CD4-positive, alpha-beta T cell treated with Interleukin-17A for 4 hours (primary cell): ENCODE data around the gene SAMD13.

Experiments
- DNase-seq: peaks from one replicate; pipeline ENCODE4 v3.0.0-alpha.2; 2020; ENCODE audit warnings: mixed read lengths

Gene SAMD13

DNA sequence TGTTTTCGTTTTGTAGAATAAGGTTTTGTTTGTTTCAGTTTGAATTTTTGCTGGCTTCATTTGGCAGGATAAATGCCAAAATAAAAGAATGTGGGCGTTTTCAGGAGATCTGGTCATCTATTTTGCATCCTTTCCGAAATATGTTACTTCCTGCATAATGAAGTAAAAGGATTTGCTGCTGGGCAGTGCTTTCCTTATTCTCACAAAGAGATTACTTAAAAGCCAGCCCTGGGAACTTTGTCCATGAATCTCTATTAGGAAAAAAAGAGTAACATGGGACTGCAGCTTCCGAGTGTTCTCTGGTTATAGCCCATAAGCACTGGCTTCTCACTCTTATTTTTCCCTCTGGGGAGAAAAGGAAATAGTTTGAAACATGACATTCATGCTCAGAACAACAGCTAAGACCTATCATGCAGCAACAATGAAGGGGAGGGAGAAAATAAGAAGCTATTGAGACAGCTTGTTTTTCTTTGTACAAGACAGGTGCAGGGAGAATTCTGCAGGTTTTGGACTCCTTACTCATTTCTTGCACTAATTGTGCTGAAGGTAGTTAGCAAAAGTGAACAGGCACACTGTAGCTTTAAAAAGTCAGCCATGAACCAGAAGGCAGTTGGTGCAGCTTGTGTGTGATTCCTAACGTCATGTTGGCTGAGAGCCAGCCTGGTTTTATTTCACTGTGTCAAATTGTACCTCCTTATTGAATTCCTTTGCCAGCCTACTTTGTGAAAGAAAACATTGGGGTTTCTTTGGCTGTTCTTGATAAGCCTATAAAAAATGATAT, at the start of gene SAMD13:
Gene SAMD13 (plus strand): TSS at position 705 of the 781 bp plus-strand sequence. CDS start 1,527 bp downstream, outside the sequence.
- peak; percentile 76 for DNase-seq

- DNase-seq, result no peak
Observed at GRCh38 chr1:84253036-84253435, 48.5 kb upstream of the SAMD13 start.

- no peak for DNase-seq
Observed at GRCh38 chr1:84253891-84254290, 47.6 kb upstream of the SAMD13 start.

DNA sequence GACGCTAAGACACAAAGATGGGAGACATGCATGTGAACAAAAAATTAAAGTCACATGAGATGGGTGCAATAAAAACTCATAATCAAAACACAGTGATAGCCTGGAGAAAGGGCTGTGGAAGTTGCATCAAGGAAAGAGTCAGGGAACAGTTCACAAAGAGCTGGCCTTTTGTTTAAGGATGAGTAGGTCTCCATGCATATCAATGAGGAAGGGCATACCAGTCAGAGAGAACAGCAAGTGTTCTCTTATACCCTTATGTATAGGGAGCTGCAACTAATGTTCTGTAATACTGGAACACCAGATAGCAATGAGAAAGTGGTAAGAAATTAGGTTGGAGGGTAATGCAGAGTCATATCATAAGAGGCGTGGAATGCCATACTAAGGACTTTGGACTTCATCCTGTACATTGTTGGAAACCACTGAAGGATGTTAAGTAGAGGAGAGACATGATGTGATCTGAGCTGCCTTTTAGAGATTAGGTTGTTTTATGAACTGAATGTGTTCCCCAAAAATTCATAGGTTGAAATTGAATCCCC, 46.7 kb upstream of the SAMD13 start:
- no peak for DNase-seq

DNA sequence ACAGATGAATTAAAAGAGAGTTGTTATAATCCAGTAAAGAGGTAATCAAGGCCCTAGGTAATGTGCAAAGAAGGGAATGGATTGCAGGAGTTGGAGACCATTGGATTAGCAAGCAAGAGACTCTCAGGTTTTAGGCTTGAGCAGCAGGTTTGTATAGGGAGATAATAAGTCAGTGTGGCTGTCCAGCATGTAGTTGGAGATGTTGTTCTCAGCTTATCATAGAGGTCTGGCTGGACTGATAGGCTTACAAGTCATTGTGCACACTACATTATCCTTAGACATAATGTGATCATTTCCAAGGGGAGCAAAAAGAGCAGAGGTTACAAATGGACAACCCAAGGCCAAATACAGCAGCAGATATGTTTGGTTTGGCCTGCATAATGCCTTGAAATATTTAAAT, 45.9 kb upstream of the SAMD13 start:
- DNase-seq, result no peak

DNA sequence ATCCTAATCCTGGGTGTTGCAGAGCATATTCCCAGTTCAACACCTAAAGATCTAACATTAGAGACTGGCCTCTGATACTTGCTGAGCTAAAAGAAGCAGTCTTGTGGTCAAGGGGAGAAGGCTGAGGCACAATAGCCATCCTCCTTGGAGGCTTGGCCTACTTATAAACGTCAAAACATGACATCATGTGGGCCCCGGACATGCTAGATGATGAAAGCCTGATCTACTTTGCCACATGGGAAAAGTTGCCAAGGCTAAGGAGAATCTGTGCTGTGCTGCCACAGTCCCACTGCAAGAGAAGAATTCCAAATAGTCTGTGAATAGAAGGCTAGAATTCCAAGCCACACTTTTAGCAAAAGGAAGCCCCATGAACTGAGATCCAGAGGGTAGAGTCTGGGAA, 43.9 kb upstream of the SAMD13 start:
- no peak for DNase-seq

DNA sequence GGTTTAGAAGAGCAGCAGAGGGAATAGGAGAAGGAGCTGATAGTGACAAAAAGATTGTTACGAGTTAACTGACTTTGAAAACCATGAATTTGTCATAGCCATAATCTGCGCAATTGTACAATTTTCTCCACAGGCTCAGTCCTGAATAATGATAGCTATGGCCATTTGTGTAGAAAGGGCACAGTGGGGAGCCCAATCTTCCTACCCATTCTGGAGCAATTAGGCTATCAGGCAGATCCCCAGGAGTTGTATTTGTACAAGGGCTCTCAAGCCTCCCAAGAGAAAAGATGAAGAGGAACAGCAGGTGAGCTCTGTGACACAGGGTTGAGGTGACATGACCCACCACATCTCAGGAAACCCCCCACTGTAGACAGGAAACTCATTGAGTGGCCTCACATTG, 42.1 kb upstream of the SAMD13 start:
- DNase-seq, result no peak

DNA sequence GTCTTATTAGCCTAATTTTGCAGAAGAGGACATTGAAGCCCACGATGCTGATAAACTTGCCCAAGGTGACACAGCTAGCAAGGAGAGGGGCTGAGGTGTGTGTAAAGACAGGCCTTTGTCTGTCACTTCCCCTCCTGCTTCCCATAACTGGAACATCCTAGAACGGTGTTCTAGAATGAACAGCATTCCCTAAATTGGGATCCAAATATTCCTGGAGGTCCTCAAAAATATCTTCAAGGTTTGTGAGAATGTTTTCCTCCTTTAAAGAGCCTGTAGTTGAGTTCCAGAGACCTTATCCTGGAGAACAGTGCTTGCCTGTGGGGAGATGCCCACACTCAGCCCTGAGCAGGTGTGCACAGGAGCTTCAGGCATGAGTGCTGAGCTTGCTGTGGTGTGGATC, 41.5 kb upstream of the SAMD13 start:
- DNase-seq, result no peak

- no peak for DNase-seq
Observed at GRCh38 chr1:84260852-84261518, 40.5 kb upstream of the SAMD13 start.

DNA sequence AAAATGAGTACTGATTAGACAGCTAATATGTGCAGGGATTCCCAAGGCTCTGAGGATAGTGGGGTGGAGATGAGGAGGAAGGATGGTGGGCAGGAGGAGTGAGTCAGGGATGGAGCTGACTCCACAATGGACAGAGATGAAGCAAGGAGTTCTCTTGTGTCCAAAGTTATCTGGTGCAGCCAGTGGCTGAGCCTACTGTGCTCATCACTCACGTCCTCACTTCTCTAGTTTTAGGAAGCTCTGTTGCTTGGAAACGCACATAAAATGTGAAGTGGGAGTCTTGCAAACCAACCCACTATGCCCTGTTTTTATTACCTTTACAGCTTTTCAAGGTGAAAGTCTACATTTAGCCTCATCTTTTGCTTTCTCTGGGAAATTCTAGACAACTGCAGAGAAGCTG, 36.5 kb upstream of the SAMD13 start:
- no peak for DNase-seq

- no peak for DNase-seq
Observed at GRCh38 chr1:84265867-84266266, 35.6 kb upstream of the SAMD13 start.

DNA sequence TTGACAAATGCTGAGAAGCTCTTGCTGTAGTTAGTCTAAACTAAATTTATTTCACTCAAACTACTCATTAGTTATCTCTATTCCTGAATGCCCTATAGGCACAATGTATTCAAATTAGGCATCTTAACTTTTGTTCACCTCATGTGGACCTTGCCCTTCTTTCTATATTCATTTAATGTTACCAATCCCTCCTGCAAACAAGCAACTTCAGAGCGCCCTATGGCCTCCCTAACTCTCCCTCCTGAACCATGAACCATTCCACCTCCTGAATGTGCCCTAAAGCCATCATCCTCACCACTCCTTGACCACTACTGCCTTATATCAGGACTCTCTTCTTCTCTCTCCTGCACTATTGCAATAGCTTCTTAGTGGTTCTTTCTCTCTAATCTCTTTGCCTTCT, 34.8 kb upstream of the SAMD13 start:
- no peak for DNase-seq

DNA sequence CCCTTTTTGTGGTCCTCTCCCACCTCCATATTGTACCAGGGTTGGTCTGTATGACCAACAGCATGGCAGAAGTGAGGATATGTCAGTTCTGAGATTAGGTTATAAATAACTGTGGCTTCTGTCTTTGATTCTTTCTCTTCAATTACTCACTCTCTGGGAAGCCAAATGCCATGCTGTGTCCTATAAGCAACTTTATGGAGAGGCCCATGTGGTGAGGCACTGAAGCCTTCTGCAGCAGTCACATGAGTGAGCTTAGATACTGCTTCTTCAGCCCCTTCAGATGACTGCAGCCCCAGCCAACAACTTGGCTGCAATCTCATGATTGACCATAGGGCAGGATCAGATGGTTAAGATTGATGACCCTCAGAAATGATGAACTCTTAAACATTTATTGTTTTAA, 34.0 kb upstream of the SAMD13 start:
- DNase-seq, result no peak

GRCh38 chr1:84268346-84268745, 33.2 kb upstream of the SAMD13 start:
- DNase-seq, result no peak

DNA sequence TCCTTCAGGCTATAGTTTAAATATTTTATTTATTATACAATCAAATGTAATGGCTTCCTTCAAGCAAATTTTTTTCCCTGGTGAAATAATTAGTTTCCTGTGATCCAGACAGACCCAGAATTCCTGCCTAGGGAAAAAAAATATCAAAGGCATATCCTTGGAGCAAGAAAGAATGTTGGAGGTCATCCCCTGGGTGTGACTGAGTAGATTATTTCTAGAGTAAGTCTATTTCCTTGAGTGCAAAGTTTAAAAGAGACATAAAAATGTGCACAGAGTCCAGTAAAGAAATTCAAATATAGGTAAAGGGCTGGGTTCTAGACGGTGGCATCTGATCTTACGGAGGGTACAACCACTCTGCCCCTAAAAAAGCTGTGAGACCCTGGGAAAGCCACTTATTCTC, 32.2 kb upstream of the SAMD13 start:
- no peak for DNase-seq

DNA sequence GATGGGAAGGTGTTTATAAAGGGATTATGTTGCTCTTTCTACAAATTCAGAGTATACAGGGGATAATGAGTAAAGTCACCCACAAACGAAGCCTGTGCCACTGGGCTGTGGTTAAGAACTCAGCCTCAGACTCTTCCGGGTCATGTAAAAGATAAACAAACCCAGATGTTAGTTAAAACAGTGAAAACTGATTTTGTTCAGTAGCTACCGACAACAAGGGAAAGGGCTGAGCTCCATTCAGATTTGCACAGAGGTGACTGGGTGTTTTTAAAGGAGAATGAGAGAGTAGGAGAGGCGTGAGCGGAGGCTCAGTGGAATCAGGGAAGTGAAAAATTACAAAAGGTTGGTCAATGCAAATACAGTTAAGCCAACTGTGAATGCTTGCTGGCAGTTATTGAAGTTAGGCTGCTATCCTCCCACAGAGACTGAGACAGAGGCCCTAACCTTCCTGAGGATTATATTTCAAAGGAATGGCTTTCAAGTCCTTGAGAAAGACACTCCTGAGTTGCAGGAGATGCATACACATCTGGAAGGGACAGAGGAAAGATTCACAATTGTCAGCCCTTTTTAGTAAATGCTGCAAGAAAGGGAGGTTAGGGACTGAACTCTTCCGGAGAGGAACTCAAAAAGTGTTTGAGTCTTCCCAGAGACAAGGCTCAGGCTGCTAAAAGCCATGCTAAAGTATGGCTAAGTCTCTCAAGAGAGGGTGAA, 29.9 kb upstream of the SAMD13 start:
- peak; percentile 22 for DNase-seq

GRCh38 chr1:84272401-84272800, 29.1 kb upstream of the SAMD13 start:
- no peak for DNase-seq

- DNase-seq, result no peak
Observed at GRCh38 chr1:84277343-84278059, 24.0 kb upstream of the SAMD13 start.

- DNase-seq, result no peak
Observed at GRCh38 chr1:84278905-84279304, 22.6 kb upstream of the SAMD13 start.

DNA sequence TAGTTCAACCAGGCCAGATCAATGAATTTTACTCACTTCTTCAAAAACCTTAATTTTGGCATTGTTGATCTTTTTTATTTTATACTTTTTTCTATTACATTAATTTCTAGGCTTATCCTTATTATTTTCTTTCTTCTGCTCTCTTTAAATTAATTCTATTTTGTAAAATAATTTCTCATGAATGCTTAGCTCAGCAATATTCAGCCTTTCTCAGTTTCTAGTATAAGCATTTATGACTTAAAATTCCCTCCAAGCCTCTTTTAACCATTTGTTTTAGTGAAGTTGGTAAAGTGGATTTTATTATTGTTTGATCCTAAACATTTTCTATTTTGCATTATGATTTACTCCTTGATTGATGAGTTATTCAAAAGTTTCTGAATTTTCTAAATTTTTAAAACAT, 20.6 kb upstream of the SAMD13 start:
- DNase-seq, result no peak

GRCh38 chr1:84282780-84283333, 18.7 kb upstream of the SAMD13 start:
- DNase-seq, result no peak

- DNase-seq, result no peak
Observed at GRCh38 chr1:84283381-84283780, 18.1 kb upstream of the SAMD13 start.

DNA sequence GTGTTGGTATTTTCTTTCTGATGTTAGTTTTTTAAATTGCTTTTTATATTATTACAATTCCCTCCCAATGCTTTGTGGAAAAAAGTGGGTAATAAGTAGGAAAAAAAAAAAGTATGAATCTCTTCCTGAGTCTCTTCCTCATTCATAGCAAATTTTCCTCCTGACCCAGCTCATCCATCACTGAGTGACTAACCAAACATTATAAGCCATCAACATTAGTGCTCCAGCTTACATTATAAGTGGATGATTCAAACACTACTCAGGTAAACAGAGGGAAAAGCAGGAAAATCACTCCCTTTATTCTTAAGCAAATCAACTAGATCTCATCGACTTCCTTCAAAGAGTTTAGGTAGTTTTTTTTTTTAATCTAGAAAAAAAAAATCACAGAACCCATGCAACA, 15.4 kb upstream of the SAMD13 start:
- no peak for DNase-seq
